ENCODE data around the gene PRKN.

The PRKN gene

DNA sequence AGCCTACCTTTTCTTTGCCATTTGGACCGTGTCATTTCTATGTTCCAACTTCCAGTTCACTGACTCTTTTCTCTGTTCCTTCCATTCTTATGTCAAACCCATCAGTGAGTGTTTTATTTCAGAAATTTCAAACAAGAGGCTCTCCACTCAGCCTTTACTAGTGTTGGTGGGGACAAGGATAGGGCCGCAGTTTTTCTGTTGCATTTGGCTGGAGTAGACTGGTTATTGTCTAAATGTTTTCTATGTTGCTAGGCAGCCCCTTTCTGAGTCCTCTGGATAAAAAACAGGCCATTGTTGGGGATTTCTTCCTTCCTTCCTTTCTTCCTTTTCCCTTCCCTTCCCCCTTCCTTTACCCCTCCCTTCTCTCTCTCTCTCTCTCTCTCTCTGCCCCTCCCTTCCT lies 288.6 kb downstream of the PRKN start:
- no peak overlapping the region for H3K9ac ChIP-seq (ENCODE audit: low read length)
- no peak overlapping the region for H3K27ac ChIP-seq (ENCODE audit: low read depth, low read length, poor library complexity, severe bottlenecking)
- no peaks in the 10 kb centered on the region for H4K20me1 ChIP-seq (ENCODE audit: insufficient read depth, low read length)
- H3K4me2 ChIP-seq (ENCODE audit: low read length) = no peak overlapping the region
- H3K9me3 ChIP-seq (ENCODE audit: low read length) = no peaks in the 10 kb centered on the region
- H3K4me3 ChIP-seq (ENCODE audit: low read depth, low read length, poor library complexity, severe bottlenecking) = no peak overlapping the region
- TF ChIP-seq, protein P1, sequence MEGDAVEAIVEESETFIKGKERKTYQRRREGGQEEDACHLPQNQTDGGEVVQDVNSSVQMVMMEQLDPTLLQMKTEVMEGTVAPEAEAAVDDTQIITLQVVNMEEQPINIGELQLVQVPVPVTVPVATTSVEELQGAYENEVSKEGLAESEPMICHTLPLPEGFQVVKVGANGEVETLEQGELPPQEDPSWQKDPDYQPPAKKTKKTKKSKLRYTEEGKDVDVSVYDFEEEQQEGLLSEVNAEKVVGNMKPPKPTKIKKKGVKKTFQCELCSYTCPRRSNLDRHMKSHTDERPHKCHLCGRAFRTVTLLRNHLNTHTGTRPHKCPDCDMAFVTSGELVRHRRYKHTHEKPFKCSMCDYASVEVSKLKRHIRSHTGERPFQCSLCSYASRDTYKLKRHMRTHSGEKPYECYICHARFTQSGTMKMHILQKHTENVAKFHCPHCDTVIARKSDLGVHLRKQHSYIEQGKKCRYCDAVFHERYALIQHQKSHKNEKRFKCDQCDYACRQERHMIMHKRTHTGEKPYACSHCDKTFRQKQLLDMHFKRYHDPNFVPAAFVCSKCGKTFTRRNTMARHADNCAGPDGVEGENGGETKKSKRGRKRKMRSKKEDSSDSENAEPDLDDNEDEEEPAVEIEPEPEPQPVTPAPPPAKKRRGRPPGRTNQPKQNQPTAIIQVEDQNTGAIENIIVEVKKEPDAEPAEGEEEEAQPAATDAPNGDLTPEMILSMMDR (IDR thresholded peaks at IDR 0.05; ENCODE audit: low read length) = no peak
- TF ChIP-seq EZH2 (IDR thresholded peaks at IDR 0.05; ENCODE audit: borderline replicate concordance, low read length) = no peak
- no peaks in the 10 kb centered on the region for H3K79me2 ChIP-seq (ENCODE audit: insufficient read depth, low read length)
- no peaks in the 10 kb centered on the region for H3K36me3 ChIP-seq (ENCODE audit: insufficient read depth, low read length)
- H3K4me1 ChIP-seq (ENCODE audit: insufficient read depth, low read length, severe bottlenecking) = no peaks in the 10 kb centered on the region
- no peaks in the 10 kb centered on the region for H3K9me2 ChIP-seq (ENCODE audit: low read depth, low read length)
- no peaks in the 10 kb centered on the region for H3F3A ChIP-seq (ENCODE audit: insufficient read depth, low read length)
- no peak overlapping the region for H2AFZ ChIP-seq (ENCODE audit: low read length)
- no peaks in the 10 kb centered on the region for H3K27me3 ChIP-seq (ENCODE audit: insufficient read depth, low read length)

DNA sequence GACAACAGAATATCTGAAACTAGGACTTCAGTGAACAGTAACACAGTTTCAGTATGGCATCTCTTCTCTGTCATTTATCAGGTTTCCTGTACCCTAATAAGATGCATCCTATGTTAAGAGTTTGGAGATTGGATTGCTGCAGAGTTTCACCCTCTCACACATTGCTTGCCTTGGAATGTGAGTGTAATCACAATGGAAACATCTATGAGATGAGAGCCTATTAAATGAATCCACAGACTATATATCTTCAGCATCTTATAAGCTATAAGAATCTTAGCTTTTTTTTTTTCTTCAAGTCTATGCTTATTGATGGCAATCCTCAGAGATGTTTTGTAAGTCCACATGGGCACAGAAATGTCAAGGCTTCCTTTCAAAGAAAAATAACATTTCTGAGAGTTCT lies 292.5 kb downstream of the PRKN start:
- Histone ChIP-seq H3K79me2 (ENCODE audit: insufficient read depth, low read length) (no peaks in the 10 kb centered on the region), H3K36me3 (ENCODE audit: insufficient read depth, low read length) (no peaks in the 10 kb centered on the region), H3K4me1 (ENCODE audit: insufficient read depth, low read length, severe bottlenecking) (no peaks in the 10 kb centered on the region), H3K4me2 (ENCODE audit: low read length) (no peak overlapping the region), H3K4me3 (ENCODE audit: low read depth, low read length, poor library complexity, severe bottlenecking) (no peak overlapping the region), H3F3A (ENCODE audit: insufficient read depth, low read length) (no peaks in the 10 kb centered on the region), H3K9me3 (ENCODE audit: low read length) (no peaks in the 10 kb centered on the region), H3K27ac (ENCODE audit: low read depth, low read length, poor library complexity, severe bottlenecking) (no peak overlapping the region), H2AFZ (ENCODE audit: low read length) (no peak overlapping the region), H3K27me3 (ENCODE audit: insufficient read depth, low read length) (no peaks in the 10 kb centered on the region), H3K9ac (ENCODE audit: low read length) (no peak overlapping the region), H4K20me1 (ENCODE audit: insufficient read depth, low read length) (no peaks in the 10 kb centered on the region), H3K9me2 (ENCODE audit: low read depth, low read length) (no peaks in the 10 kb centered on the region)
- TF ChIP-seq, protein P1 (IDR thresholded peaks at IDR 0.05; ENCODE audit: low read length) = no peak
- TF ChIP-seq EZH2 (IDR thresholded peaks at IDR 0.05; ENCODE audit: borderline replicate concordance, low read length) = no peak

DNA sequence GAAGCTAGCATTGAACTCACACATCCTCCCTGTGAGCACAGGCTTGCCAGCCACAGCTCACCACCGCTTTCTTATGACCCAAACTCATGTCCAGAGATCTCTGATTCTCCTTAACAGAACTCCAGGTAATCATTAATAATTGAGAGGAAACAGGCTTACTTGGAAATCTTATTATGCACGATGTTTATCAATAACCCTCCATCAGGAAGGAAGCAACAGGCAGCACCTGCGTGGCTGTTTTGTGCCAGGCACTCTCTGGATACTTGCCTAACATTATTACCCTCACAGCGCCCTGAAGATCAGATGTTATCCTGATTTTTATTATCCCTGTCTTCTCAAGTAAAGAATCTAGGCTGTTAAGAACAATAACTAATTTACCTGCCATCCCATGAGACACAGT lies 306.6 kb downstream of the PRKN start:
- Histone ChIP-seq H3K9me3 (ENCODE audit: low read length) (no peaks in the 10 kb centered on the region), H3K4me1 (ENCODE audit: insufficient read depth, low read length, severe bottlenecking) (no peaks in the 10 kb centered on the region), H3F3A (ENCODE audit: insufficient read depth, low read length) (no peaks in the 10 kb centered on the region), H3K27me3 (ENCODE audit: insufficient read depth, low read length) (no peaks in the 10 kb centered on the region), H3K9me2 (ENCODE audit: low read depth, low read length) (no peaks in the 10 kb centered on the region), H3K4me2 (ENCODE audit: low read length) (no peak overlapping the region), H4K20me1 (ENCODE audit: insufficient read depth, low read length) (no peaks in the 10 kb centered on the region), H2AFZ (ENCODE audit: low read length) (no peak overlapping the region), H3K36me3 (ENCODE audit: insufficient read depth, low read length) (no peaks in the 10 kb centered on the region), H3K9ac (ENCODE audit: low read length) (no peak overlapping the region), H3K4me3 (ENCODE audit: low read depth, low read length, poor library complexity, severe bottlenecking) (no peak overlapping the region), H3K27ac (ENCODE audit: low read depth, low read length, poor library complexity, severe bottlenecking) (no peak overlapping the region), H3K79me2 (ENCODE audit: insufficient read depth, low read length) (no peaks in the 10 kb centered on the region)
- TF ChIP-seq EZH2 (IDR thresholded peaks at IDR 0.05; ENCODE audit: borderline replicate concordance, low read length) = no peak
- TF ChIP-seq, protein P1 (IDR thresholded peaks at IDR 0.05; ENCODE audit: low read length) = no peak

Measured in OCI-LY1 (cell line).